GM23248 (cell line): ENCODE measurements around the gene VPS13D.

ENCODE experiments used
- EZH2 ChIP-seq: fragments of 200-600 bp; sonication (generic); IDR thresholded peaks from 2 replicates; pipeline ENCODE4 v1.6.1; 2018; ENCODE audit warnings: antibody characterized with exemption, mild to moderate bottlenecking; ENCODE audit not compliant: insufficient read depth, poor library complexity, severe bottlenecking
- EZH2phosphoT487 ChIP-seq: fragments of 200-600 bp; sonication (generic); IDR thresholded peaks from 2 replicates; pipeline ENCODE4 v1.6.1; 2018; ENCODE audit warnings: antibody characterized with exemption, moderate library complexity, mild to moderate bottlenecking, low read depth; ENCODE audit not compliant: insufficient read depth

- TF ChIP-seq EZH2phosphoT487 (no peak), EZH2 (no peak)
These were observed 317.1 kb downstream of the VPS13D start for GRCh38 chr1:12546771-12547585.
